Activated CD8-positive, alpha-beta memory T cell treated with anti-CD3 and anti-CD28 coated beads, Interleukin-2, amount 10 ng/mL, durations not matched to agents 7 days and 5 days (primary cell): ENCODE results near the gene MED13. TPM values are rescaled to one million over a fixed set of nuclear protein-coding genes. Genes with fewer than 3 reads are reported as not detected.

Experiments
- ATAC-seq: fragments of 150-1000 bp; cut with Tn5 transposase; one replicate; pipeline ENCODE4 v1.10.0; 2021; ENCODE audit warnings: moderate library complexity
- CTCF ChIA-PET: fragments of 350-600 bp; sonication (Branson Sonifier 250); formaldehyde crosslinking; loops from one replicate; lab custom pipeline; 2021; ENCODE audit warnings: antibody characterized with exemption; lab: Charles Lee
- DNase-seq: peaks from one replicate; pipeline ENCODE4 v3.0.0-alpha.2; 2020
- H3K27ac Mint-ChIP-seq: one replicate; pipeline ENCODE4 v1.8.0; 2021; ENCODE audit warnings: mild to moderate bottlenecking, mixed read lengths
- H3K27me3 Mint-ChIP-seq: one replicate; pipeline ENCODE4 v1.8.0; 2021; ENCODE audit warnings: mixed read lengths
- H3K36me3 Mint-ChIP-seq: one replicate; pipeline ENCODE4 v1.8.0; 2021; ENCODE audit warnings: mild to moderate bottlenecking, mixed read lengths
- H3K4me1 Mint-ChIP-seq: one replicate; pipeline ENCODE4 v1.8.0; 2021; ENCODE audit warnings: mixed read lengths
- H3K4me3 Mint-ChIP-seq: one replicate; pipeline ENCODE4 v1.8.0; 2021; ENCODE audit warnings: mild to moderate bottlenecking, moderate library complexity, mixed read lengths
- H3K9me3 Mint-ChIP-seq: one replicate; pipeline ENCODE4 v1.8.0; 2022; ENCODE audit warnings: low read depth, mixed read lengths
- total RNA-seq, 2 experiments: library from RNA; stranded (reverse); gene quantifications; one replicate each; pipeline ENCODE4 v1.2.3, GENCODE V29; 2021

MED13 gene
- total RNA-seq, 2 experiments from 2014 or later = 52.4 to 63.6 TPM

GRCh38 chr17:62064029-62064790 lies 868 bp downstream of the MED13 start:
- peak; percentile 31 for ATAC-seq
- Mint-ChIP-seq H3K36me3 (peaks cover 28% of the 10 kb centered on the region), H3K4me1 (peaks cover 31% of the 10 kb centered on the region), H3K27ac (peak overlapping the region; percentile 96), H3K9me3 (no peaks in the 10 kb centered on the region), H3K27me3 (no peaks in the 10 kb centered on the region), H3K4me3 (peak overlapping the region; percentile 96)
- CTCF ChIA-PET = interaction anchor here (0.6 to 1.0 kb wide), 4 partner anchors 21 to 201 kb away, joined by 3 to 6 read pairs (median 4); partner anchors contain the start of gene BRIP1
- no peak for DNase-seq

DNA sequence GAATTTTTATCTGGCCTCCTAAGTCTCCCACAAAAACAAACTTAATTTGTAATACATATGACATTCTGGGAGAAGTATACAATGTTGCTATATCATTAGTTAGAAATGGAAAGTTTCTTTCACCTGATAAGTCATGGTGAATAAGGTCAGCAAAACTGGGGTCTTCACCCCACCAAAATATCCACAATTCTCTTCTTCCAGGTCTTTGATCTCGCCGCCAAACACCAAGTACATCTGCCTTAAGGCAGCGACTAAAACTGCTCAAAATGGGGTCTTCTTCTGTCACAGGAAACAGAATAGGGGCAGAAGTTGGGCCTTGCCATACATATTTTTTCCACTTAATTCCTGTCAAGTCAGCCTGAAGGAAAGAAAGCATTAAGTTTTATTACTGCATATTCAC lies 2.1 kb downstream of the MED13 start:
- CTCF ChIA-PET = interaction anchor here (2.6 kb wide), 1 partner anchor 47 kb away, joined by 15 read pairs; no protein-coding TSS in a partner anchor

DNA sequence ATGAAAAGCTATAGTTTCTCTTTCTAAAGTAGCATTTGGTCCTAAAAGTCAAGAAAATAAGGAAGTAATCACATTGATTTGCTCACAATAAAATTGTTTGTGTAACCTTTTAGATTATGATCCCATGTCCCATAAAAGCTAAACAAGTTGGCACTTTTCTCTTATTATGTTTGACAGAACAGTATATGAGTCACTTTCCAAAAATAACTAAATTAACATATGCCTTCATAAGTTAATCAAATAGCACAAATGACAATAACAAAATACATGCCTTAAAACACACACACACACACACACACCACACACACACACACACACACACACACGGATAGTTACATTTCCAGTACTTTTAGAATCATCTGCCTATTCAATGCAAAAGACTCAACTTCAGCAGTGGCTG lies 2.8 kb downstream of the MED13 start:
- H3K9me3 Mint-ChIP-seq = no peaks in the 10 kb centered on the region
- peak overlapping the region; percentile 62 for H3K27ac Mint-ChIP-seq
- DNase-seq (no peak), ATAC-seq (no peak)
- H3K4me1 Mint-ChIP-seq = peaks cover 39% of the 10 kb centered on the region
- peak overlapping the region; percentile 96 for H3K4me3 Mint-ChIP-seq
- CTCF ChIA-PET = interaction anchor here (2.6 kb wide), 1 partner anchor 47 kb away, joined by 15 read pairs; no protein-coding TSS in a partner anchor
- H3K27me3 Mint-ChIP-seq = no peaks in the 10 kb centered on the region
- H3K36me3 Mint-ChIP-seq = peaks cover 36% of the 10 kb centered on the region

More for the DNA sequence above, 2.1 kb downstream of the MED13 start:
- Mint-ChIP-seq H3K36me3 (peaks cover 34% of the 10 kb centered on the region), H3K27me3 (no peaks in the 10 kb centered on the region), H3K9me3 (no peaks in the 10 kb centered on the region), H3K4me3 (peak overlapping the region; percentile 96), H3K27ac (peak overlapping the region; percentile 96), H3K4me1 (peaks cover 38% of the 10 kb centered on the region)
- no peak for ATAC-seq
- DNase-seq = no peak

GRCh38 chr17:62059414-62059813 lies 5.7 kb downstream of the MED13 start:
- Mint-ChIP-seq H3K9me3 (no peaks in the 10 kb centered on the region), H3K27ac (no peak overlapping the region), H3K4me1 (peaks cover 35% of the 10 kb centered on the region), H3K4me3 (no peak overlapping the region), H3K27me3 (no peaks in the 10 kb centered on the region), H3K36me3 (peaks cover 43% of the 10 kb centered on the region)
- DNase-seq = no peak
- CTCF ChIA-PET = interaction anchor here (0.9 to 1.4 kb wide), 3 partner anchors 10 to 53 kb away, joined by 3 to 4 read pairs (median 4); no protein-coding TSS in a partner anchor
- ATAC-seq = no peak

DNA sequence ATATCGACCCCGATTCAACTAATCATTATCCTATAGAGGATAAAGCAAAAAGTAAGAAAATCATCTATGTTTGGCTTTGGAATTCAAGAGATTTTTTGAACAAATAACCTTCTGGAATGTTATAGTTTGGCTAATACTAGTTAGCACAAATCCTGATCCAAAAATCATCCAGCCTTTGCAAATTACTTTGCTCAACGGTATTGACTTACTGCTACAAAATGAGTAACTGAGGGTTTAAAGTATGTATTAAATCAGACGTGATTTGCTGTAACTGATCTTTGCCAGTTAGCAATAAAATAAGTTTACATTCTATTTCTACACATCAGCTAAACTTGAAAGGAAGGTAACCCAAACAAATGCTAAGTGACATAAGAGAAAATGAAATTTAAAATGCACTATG lies 6.5 kb downstream of the MED13 start:
- Mint-ChIP-seq H3K36me3 (peaks cover 40% of the 10 kb centered on the region), H3K4me1 (peaks cover 33% of the 10 kb centered on the region)
- CTCF ChIA-PET = no interaction called here

GRCh38 chr17:62057696-62058095 lies 7.4 kb downstream of the MED13 start:
- no peak for ATAC-seq
- Mint-ChIP-seq H3K36me3 (peaks cover 42% of the 10 kb centered on the region), H3K27me3 (no peaks in the 10 kb centered on the region), H3K27ac (no peak overlapping the region), H3K4me3 (no peak overlapping the region), H3K4me1 (peaks cover 33% of the 10 kb centered on the region), H3K9me3 (no peaks in the 10 kb centered on the region)
- CTCF ChIA-PET = interaction anchor here (1.2 kb wide), 1 partner anchor 8 kb away, joined by 3 read pairs; no protein-coding TSS in a partner anchor
- no peak for DNase-seq

More for the DNA sequence above, 6.5 kb downstream of the MED13 start:
- no peak for DNase-seq
- no peak for ATAC-seq
- H3K27ac Mint-ChIP-seq = no peak overlapping the region
- H3K4me3 Mint-ChIP-seq = no peak overlapping the region
- H3K27me3 Mint-ChIP-seq = no peaks in the 10 kb centered on the region
- no peaks in the 10 kb centered on the region for H3K9me3 Mint-ChIP-seq

- Mint-ChIP-seq H3K9me3 (no peaks in the 10 kb centered on the region), H3K27ac (no peak overlapping the region), H3K4me1 (peaks cover 23% of the 10 kb centered on the region), H3K4me3 (no peak overlapping the region), H3K36me3 (peaks cover 45% of the 10 kb centered on the region), H3K27me3 (no peaks in the 10 kb centered on the region)
- no peak for DNase-seq
- no peak for ATAC-seq
- CTCF ChIA-PET = interaction anchor here (1.4 to 2.9 kb wide), 4 partner anchors 9 to 57 kb away, joined by 3 to 10 read pairs (median 5); no protein-coding TSS in a partner anchor
Measured at GRCh38 chr17:62052765-62053338, 12.2 kb downstream of the MED13 start.

DNA sequence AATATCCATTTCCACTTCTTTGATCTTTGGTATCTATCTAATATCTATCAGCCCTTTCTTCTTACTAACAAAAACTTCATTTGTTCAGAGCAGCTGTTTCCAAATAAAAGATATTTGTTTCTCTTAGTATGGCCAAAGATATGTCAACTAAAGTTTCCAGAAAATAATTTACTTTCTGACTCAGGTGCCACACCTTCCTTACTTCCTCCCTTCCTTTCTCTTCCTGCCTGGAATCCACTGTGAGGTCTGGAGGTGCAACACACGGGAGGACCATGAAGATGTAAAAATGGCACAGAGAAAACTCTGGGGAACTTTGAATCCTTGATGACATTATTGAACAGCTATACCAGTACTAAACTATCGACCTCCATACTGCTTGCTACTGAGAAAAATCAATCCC lies 14.0 kb downstream of the MED13 start:
- ATAC-seq (no peak), DNase-seq (no peak)
- Mint-ChIP-seq H3K36me3 (peaks cover 47% of the 10 kb centered on the region), H3K27me3 (no peaks in the 10 kb centered on the region), H3K4me3 (no peak overlapping the region), H3K27ac (no peak overlapping the region), H3K9me3 (no peaks in the 10 kb centered on the region), H3K4me1 (peaks cover 21% of the 10 kb centered on the region)
- CTCF ChIA-PET = interaction anchor here (1.1 to 2.9 kb wide), 3 partner anchors 13 to 59 kb away, joined by 3 to 10 read pairs (median 4); no protein-coding TSS in a partner anchor

DNA sequence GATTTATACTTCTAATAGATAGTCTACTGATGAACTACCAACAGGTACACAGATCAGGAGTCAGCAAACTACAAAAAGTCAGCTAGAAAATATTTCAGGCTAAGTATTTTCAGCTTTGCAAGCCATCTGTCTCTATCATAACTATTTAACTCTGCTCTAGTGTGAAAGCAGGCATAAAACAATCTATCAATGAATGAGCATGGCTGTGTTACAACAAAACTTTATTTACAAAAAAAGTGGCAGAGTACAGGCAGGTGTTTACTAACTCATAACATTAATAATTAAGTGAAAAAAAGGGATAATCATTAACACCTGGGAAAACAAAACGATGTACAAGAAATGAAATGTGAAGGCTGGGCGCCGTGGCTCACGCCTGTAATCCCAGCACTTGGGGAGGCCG lies 15.8 kb downstream of the MED13 start:
- no peaks in the 10 kb centered on the region for H3K27me3 Mint-ChIP-seq
- no peak overlapping the region for H3K4me3 Mint-ChIP-seq
- ATAC-seq = no peak
- DNase-seq = no peak
- CTCF ChIA-PET = no interaction called here
- no peaks in the 10 kb centered on the region for H3K9me3 Mint-ChIP-seq
- peaks cover 54% of the 10 kb centered on the region for H3K36me3 Mint-ChIP-seq
- H3K4me1 Mint-ChIP-seq = peaks cover 26% of the 10 kb centered on the region
- H3K27ac Mint-ChIP-seq = no peak overlapping the region

DNA sequence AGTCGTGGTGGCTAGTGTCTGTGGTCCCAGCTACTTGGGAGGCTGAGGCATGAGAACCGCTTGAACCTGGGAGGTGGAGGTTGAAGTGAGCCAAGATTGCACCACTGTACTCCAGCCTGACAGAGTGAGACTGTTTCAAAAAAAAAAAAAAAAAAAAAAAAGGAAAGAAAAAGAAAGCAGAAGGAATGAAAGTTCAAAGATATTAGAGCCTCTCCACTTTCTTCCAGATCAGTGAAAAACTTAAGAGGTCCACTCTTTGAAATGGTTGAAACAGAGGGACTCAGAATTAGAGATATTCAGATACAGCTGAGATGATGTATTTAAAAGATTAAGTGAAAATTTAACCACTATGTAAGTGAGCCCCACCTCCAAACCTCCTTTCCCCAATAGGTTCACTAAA lies 16.8 kb downstream of the MED13 start:
- Mint-ChIP-seq H3K4me3 (no peak overlapping the region), H3K36me3 (peaks cover 56% of the 10 kb centered on the region), H3K27ac (no peak overlapping the region), H3K9me3 (no peaks in the 10 kb centered on the region), H3K27me3 (no peaks in the 10 kb centered on the region), H3K4me1 (peaks cover 30% of the 10 kb centered on the region)
- CTCF ChIA-PET = interaction anchor here (0.7 kb wide), 1 partner anchor 214 kb away, joined by 5 read pairs; no protein-coding TSS in a partner anchor
- no peak for DNase-seq
- ATAC-seq = no peak

GRCh38 chr17:62045517-62045916 lies 19.6 kb downstream of the MED13 start:
- Mint-ChIP-seq H3K27me3 (no peaks in the 10 kb centered on the region), H3K27ac (no peak overlapping the region), H3K4me1 (peaks cover 38% of the 10 kb centered on the region), H3K9me3 (no peaks in the 10 kb centered on the region), H3K4me3 (no peak overlapping the region), H3K36me3 (peaks cover 53% of the 10 kb centered on the region)
- no peak for ATAC-seq
- CTCF ChIA-PET = interaction anchor here (0.8 kb wide), 1 partner anchor 12 kb away, joined by 5 read pairs; no protein-coding TSS in a partner anchor
- no peak for DNase-seq

DNA sequence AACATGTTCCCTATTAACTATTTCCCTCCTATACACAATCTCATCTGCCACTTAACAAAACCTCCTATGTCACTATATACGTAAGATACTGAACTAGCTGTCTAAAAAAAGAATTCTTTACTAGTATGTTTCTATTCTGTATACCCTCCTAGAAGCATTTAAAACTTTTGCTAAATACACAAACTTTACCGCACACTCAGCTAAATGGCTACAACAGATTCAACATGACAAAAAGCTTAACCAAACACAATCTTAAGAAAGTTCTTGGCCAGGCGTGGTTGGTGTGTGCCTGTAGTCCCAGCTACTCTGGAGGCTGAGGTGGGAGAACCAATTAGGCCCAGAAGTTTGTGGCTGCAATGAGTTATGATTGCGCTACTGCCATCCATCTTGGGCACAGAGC lies 20.0 kb downstream of the MED13 start:
- no peak overlapping the region for H3K27ac Mint-ChIP-seq
- ATAC-seq (no peak), DNase-seq (no peak)
- H3K4me3 Mint-ChIP-seq = no peak overlapping the region
- CTCF ChIA-PET = interaction anchor here (0.8 kb wide), 1 partner anchor 12 kb away, joined by 5 read pairs; no protein-coding TSS in a partner anchor
- H3K4me1 Mint-ChIP-seq = peaks cover 42% of the 10 kb centered on the region
- peaks cover 54% of the 10 kb centered on the region for H3K36me3 Mint-ChIP-seq
- H3K27me3 Mint-ChIP-seq = no peaks in the 10 kb centered on the region
- no peaks in the 10 kb centered on the region for H3K9me3 Mint-ChIP-seq

DNA sequence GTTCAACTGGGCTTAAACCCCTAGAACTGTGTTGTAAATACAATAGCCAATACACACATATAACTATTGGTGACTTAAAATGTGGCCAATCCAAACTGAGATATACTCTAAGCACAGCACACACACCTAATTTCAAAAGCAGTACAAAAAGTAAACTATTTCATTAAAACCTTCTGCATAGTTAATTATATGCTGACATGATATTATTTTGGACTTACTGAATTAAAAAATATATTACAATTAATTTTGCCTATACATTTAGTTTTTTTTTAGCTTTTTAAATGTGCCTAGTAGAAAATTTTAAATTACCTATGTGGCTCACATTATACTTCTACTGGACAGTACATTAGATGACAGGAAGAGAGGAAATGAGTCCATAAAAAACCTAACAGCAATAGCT lies 21.5 kb downstream of the MED13 start:
- Mint-ChIP-seq H3K27ac (no peak overlapping the region), H3K9me3 (no peaks in the 10 kb centered on the region), H3K4me3 (no peak overlapping the region), H3K27me3 (no peaks in the 10 kb centered on the region), H3K4me1 (peaks cover 38% of the 10 kb centered on the region), H3K36me3 (peaks cover 53% of the 10 kb centered on the region)
- ATAC-seq = no peak
- no peak for DNase-seq
- CTCF ChIA-PET = interaction anchor here (0.9 to 1.3 kb wide), 2 partner anchors 9 to 66 kb away, joined by 4 to 5 read pairs; no protein-coding TSS in a partner anchor
